Activated T-cell treated with anti-CD3 and anti-CD28 coated beads, Interleukin-2, amount 50 U/mL, for 48 hours (primary cell): ENCODE measurements around the gene NAPA.
"Not testable (repeated sequence)": the region's sequence is repeated elsewhere in the genome, so short reads cannot be mapped to it uniquely, and the experiment has no call there.

ENCODE experiments used
- DNase-seq, 2 experiments: peaks; one replicate each; pipeline ENCODE4 v3.0.0-alpha.2; 2020

The NAPA gene

DNA sequence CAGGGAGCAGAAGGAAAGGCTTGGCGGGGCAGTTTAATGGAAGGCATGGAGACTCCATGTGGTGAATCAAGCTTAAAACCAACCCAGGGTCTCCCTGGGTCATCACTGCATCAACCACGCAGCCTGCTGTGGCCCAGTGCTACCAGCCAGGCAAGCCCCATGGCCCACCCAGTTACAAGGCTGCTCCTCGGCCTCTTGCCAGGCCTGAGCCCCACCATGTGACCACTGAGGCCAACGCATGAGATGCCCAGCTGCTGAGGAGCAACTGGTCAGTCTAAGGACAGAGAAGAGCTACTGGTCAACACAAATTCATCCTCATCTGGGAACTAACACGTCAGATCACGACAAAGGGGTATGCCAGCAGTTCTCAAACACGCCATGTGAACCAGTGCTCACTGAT lies 15.5 kb downstream of the NAPA start:
- no peak for DNase-seq

DNA sequence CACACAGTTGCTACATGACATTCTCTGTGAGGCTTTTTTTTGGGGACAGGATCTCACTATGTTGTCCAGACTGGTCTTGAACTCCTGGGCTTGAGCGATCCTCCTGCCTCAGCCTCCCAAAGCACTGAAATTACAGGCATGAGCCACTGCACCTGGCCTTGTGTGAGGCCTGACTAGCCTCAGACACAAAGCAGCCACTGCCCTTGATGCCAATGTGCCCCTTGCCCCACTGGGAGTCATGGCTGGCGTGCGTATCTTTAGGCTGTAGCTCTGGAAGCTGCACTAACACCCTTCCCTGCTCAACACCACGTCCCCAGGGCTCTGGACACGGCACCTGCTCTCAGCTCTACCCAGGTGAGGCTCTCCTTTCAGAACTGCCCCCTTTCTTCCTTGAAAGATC lies 16.3 kb downstream of the NAPA start:
- DNase-seq = no peak

- no peak for DNase-seq
Observed at GRCh38 chr19:47497821-47498520, 16.9 kb downstream of the NAPA start.

DNA sequence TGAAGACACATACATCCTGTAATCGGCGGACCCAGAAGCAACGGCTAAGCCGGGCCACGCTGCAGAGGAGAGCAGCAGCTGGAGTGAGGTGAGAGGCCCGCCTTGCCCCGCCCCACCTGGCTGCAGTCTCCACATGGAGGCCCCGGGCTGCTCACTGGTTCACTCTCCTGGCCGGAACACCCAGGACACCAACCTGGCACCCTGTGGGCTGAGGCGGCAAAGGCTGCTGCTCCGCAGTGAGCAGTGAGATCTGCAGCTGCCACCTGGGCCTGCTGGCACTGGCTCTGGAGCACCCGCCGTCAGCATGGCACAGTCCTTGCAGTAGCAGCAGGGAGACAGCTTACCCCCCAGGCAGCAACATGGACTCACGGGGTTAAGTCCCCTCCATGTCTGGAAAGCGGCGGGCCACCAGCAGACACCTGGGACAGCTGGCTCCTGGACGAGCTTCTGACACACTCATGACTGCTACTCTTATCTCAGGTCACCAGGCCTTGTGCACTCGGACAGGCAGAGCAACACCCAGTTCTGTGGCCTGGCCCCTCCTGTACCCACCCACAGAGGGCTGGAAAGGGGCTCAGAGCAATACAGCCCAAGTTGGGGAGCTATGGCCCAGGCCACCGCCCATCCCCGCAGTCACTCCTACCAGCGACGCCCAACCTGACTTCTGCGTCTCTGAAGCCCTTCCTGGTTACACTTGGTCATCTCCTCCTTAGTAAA lies 17.7 kb downstream of the NAPA start:
- no peak for DNase-seq

GRCh38 chr19:47495478-47496372 lies 19.1 kb downstream of the NAPA start:
- DNase-seq = no peak

DNA sequence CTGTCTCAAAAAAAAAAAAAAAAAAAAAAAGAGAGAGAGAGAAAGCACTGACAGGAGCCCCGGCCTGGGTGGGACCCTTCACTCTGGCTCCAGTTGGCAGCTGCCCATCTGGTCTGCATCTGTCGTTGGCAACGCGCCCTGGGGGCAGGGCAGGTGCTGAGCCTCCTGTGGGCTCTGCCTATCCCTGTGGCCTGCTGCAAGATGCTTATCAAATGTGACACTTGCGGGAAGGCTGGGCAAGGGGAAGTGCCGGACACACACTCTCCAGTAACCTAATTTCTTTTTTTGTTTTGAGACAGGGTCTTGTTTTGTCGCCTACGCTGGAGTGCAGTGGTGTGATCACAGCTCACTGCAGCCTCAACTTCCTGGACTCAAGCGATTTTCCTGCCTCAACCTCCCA lies 20.1 kb downstream of the NAPA start:
- DNase-seq = no peak

DNA sequence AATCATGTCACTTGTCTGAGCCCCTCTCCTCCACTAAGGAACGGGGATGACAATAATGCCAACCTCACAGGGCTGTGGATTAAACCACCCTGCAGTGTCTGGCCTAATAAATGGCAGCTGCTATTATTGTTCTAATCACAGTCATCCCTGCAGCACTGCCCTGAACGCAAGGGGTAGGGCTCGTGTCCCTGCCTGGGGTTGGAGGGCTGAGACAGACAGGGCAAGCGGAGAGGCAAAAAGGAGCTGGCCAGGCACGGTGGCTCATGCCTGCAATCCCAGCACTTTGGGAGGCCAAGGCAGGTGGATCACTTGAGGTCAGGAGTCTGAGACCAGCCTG lies 20.7 kb downstream of the NAPA start:
- DNase-seq = no peak

DNA sequence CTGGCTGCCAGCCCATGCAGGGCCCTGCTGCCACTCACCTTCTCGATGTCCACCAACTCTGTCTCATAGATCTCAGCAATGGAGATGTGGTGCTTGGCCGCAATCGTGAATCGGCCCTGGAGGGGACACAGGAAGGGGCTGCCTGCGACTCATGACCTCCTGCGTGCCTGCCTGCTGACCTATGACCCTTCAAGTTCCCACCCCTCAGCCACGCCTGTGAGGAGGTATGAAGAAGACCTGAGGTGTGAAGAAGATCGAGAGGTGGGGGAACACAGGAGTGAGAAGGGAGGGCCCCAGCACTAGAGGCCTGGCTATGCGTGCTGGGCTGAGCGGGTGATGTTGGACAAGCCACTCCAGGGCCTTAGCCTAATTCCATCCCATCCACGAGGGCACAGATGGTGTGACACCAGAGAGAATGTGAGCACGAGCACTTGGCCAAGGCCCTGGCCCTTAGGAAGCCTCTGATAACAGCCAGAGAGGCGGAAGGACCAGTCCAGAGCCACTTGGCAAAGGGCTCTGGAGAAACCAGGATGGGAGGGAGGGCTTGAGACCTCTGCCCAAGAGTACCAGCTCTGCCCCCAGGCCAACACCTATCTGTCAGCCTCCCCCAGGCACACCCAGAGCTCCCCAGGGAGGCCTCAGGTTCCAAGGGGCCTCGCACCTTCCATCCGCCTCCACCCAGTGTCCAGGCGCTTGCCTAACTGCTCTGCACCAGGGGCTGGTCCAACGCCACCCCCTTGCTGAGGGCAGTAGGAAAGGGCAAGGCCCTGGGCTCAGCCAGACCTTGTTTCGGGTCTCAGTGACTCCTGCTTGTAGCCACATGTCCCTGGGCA lies 21.3 kb downstream of the NAPA start:
- DNase-seq = no peak

- DNase-seq = no peak
Observed at GRCh38 chr19:47492571-47493377, 22.1 kb downstream of the NAPA start.

DNA sequence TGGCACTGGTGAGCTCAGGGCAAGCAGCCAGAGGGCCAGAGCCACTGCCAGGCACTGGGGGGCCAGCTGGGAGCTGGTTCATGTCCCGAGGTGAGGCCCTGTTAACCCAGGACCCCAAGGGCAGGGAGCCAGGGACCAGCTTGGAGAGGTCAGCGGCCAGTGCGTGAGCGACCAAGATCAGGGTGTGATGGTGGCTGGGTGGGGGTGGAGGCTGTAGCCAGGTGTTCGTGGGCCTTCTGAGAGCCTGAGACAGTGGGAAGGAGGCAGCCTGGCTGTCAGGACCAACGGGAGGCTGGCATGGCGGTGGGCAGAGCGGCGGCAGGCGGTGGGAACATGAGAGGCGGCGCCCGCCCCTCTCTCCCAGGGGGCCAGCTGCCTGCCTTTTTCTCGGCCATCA lies 22.7 kb downstream of the NAPA start:
- DNase-seq = no peak

- DNase-seq = no peak
Observed at GRCh38 chr19:47491358-47492136, 23.3 kb downstream of the NAPA start.

- no peak for DNase-seq
Observed at GRCh38 chr19:47490847-47491246, 24.0 kb downstream of the NAPA start.

GRCh38 chr19:47490031-47490430 lies 24.8 kb downstream of the NAPA start:
- DNase-seq = no peak

GRCh38 chr19:47489072-47489914 lies 25.6 kb downstream of the NAPA start:
- DNase-seq = no peak

DNA sequence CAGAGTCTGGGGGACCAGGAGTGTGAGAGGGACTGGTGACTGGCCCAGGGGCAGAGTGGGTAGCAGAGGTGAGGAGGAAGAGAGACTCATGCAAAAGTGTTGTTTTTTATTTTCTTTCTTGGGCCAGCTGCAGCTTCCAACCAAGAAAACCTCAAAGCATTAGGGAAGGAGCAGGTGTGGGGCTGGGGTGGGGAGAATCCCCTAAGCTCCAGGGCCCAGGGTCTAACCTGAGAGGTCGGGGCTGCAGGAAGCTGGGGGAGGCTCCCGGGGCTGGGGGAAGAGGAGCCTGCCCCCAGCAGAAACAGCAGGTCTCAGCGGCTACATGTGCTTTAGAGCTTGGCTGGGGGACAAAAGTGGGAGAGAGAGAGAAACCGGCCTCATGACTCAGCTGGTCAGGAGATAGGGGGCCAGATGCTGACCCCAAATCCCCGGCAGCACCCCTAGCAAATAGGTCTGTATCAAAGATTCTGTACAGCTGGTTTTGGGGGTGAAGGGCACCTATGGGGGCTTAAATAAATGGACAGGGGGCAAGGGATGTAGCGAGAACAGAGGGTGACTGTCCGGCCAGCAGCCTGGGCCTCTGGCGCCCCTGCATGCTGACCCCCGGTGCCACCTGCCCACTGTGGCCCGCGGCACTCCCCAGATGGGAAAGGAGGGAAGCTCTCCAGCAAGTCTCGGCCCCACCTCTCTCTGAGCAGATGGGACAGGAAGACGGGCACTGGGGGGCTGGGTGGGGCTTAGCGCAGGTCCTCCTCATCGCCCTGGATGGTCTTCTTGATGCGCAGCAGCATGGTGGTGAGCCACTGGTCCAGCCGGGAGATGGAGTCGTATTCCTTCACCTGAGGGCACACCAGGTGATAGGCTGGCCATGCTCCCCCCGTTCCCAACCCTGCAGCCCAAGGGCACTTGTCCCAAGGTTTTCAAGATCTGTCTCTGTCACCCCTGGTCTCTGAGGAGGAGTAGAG lies 27.0 kb downstream of the NAPA start:
- no peak for DNase-seq

GRCh38 chr19:47486900-47487299 lies 28.0 kb downstream of the NAPA start:
- DNase-seq = no peak

DNA sequence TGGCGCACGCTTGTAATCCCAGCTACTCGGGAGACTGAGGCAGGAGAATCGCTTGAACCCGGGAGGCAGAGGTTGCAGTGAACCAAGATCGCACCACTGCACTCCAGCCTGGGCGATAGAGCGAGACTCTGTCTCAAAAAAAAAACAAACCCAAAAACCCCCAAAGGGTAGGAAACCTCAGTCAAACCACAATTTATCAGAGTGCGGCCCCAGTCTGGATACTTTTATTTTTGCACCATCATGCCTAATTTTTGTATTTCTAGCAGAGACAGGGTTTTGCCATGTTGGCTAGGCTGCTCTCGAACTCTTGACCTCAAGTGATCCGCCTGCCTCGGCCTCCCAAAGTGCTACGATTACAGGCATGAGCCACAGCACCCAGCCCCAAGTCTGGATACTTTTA lies 28.6 kb downstream of the NAPA start:
- not testable (repeated sequence) for DNase-seq

GRCh38 chr19:47485210-47485609 lies 29.7 kb downstream of the NAPA start:
- no peak for DNase-seq
